ENCODE data around the gene CRIP3. TPM values are rescaled to one million over a fixed set of nuclear protein-coding genes. Genes with fewer than 3 reads are reported as not detected.

Gene CRIP3
- total and polyA plus RNA-seq, 10 donors = 6.4 to 36.5 (median 8.6) TPM

- Histone ChIP-seq H3K27me3 (replicated peaks in 1 of 7) (peaks cover 0 to 12% (median 0%) of the 10 kb centered on the region in 7 donors), H3K27ac (no peak overlapping the region), H3K36me3 (no peaks in the 10 kb centered on the region), H3K4me1 (peaks cover 0 to 5% (median 0%) of the 10 kb centered on the region in 6 donors), H3K9me3 (no peaks in the 10 kb centered on the region), H3K4me3 (no peak overlapping the region)
- TF ChIP-seq CTCF (IDR thresholded peaks at IDR 0.05 in 8 of 11, conservative IDR thresholded peaks at IDR 0.05 in 3 of 11) = no peak
- TF ChIP-seq POLR2A (IDR thresholded peaks at IDR 0.05) = no peak
- TF ChIP-seq POLR2AphosphoS5 (IDR thresholded peaks at IDR 0.05) = no peak
- DNase-seq = peak; percentile 59
- 90 to 96% (median 93%) methylated on average over 26 to 30 of the region's 30 CpGs for WGBS, 5 donors
- intact Hi-C loops (cut with DNase I; ENCODE audit: low total_unique reads) = no loop called here
Measured at GRCh38 chr6:43258807-43259686, 49.6 kb downstream of the CRIP3 start.

DNA sequence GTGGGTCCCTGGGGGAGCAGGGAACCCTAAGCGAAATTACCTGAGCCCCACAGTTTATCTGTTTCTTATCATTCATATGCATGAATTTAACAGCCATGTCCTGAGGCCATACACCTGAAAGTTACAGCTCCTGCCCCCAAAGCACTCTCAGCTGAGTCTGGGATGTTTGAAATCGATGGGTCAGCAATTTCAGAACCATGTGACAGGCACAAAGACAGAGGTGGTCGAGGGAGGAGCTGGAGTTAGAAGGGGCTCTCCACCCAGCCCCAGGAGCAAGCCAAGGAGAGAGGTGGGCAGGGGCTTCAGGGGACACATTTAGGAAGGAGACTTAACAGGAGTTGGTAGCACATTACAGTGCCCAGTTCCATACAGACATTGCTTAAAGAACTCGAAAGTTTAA, 50.4 kb downstream of the CRIP3 start:
- Histone ChIP-seq H3K36me3 (no peaks in the 10 kb centered on the region), H3K27ac (no peak overlapping the region), H3K4me1 (no peaks in the 10 kb centered on the region), H3K9me3 (no peaks in the 10 kb centered on the region), H3K4me3 (no peak overlapping the region), H3K27me3 (replicated peaks in 1 of 7) (peaks cover 0 to 21% (median 0%) of the 10 kb centered on the region in 7 donors)
- peak; percentile 16 for DNase-seq
- TF ChIP-seq POLR2A (IDR thresholded peaks at IDR 0.05) = no peak
- intact Hi-C loops (cut with DNase I; ENCODE audit: low total_unique reads) = no loop called here
- WGBS, 5 donors = 64 to 86% (median 80%) methylated on average over 4 of the region's 4 CpGs

DNA sequence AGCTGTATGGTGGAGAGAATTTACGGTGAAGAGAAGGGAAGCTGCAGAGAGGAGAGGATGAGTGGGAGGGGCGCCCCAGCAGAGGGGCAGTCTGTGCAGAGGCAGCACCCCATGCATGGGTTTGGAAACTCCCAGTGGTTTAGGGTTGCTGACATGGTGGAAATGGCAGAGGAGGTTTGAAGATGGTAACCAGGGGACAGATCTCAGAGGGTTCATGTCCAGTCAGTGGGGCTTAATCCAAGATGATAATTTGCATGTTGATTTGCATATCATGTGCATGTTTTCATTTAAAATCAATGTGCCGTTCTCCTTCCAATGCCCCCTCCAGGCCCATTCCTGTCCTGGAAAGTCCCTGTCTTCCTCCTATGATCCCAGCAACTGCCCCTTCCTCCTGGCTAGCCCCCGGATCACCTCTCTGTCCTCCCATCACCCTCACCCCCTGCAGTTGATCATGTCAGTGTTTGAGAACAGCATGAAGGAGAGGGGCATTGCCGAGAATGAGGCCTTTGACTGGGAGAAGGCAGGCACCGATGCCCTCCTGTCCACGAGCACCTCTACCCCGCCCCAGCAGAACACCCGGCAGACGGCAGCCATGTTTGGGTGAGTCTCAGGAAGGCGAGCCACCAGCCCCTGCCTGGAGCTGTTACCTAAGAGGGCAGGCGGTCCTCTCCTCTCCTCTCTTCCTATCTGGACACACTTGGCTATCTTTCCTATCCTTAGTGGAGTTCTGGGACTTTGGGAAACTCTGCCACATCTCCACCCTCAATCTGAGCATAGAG, 51.1 kb downstream of the CRIP3 start:
- DNase-seq = peak; percentile 13
- H3K27ac ChIP-seq = no peak overlapping the region
- 78 to 83% (median 81%) methylated on average over 9 to 12 of the region's 12 CpGs for WGBS, 5 donors

More for the DNA sequence above, 51.1 kb downstream of the CRIP3 start:
- Histone ChIP-seq H3K9me3 (no peaks in the 10 kb centered on the region), H3K27me3 (replicated peaks in 1 of 7) (peaks cover 0 to 27% (median 0%) of the 10 kb centered on the region in 7 donors), H3K4me1 (no peaks in the 10 kb centered on the region), H3K36me3 (no peaks in the 10 kb centered on the region), H3K4me3 (no peak overlapping the region)
- TF ChIP-seq CTCF (IDR thresholded peaks at IDR 0.05 in 8 of 11, conservative IDR thresholded peaks at IDR 0.05 in 3 of 11) = no peak
- intact Hi-C loops (cut with DNase I; ENCODE audit: low total_unique reads) = no loop called here
